Activated CD8-positive, alpha-beta memory T cell treated with anti-CD3 and anti-CD28 coated beads, Interleukin-2, amount 10 ng/mL, durations not matched to agents 7 days and 5 days (primary cell): ENCODE data around the gene WDR72. TPM values are rescaled to one million over a fixed set of nuclear protein-coding genes. Genes with fewer than 3 reads are reported as not detected.

Experiments used
- ATAC-seq: fragments of 150-1000 bp; cut with Tn5 transposase; one replicate; pipeline ENCODE4 v1.10.0; 2021; ENCODE audit warnings: moderate library complexity
- CTCF ChIA-PET: fragments of 350-600 bp; sonication (Branson Sonifier 250); formaldehyde crosslinking; loops from one replicate; lab custom pipeline; 2021; ENCODE audit warnings: antibody characterized with exemption; lab: Charles Lee
- DNase-seq: peaks from one replicate; pipeline ENCODE4 v3.0.0-alpha.2; 2020
- H3K27ac Mint-ChIP-seq: one replicate; pipeline ENCODE4 v1.8.0; 2021; ENCODE audit warnings: mild to moderate bottlenecking, mixed read lengths
- H3K27me3 Mint-ChIP-seq: one replicate; pipeline ENCODE4 v1.8.0; 2021; ENCODE audit warnings: mixed read lengths
- H3K36me3 Mint-ChIP-seq: one replicate; pipeline ENCODE4 v1.8.0; 2021; ENCODE audit warnings: mild to moderate bottlenecking, mixed read lengths
- H3K4me1 Mint-ChIP-seq: one replicate; pipeline ENCODE4 v1.8.0; 2021; ENCODE audit warnings: mixed read lengths
- H3K4me3 Mint-ChIP-seq: one replicate; pipeline ENCODE4 v1.8.0; 2021; ENCODE audit warnings: mild to moderate bottlenecking, moderate library complexity, mixed read lengths
- H3K9me3 Mint-ChIP-seq: one replicate; pipeline ENCODE4 v1.8.0; 2022; ENCODE audit warnings: low read depth, mixed read lengths
- total RNA-seq, 2 experiments: library from RNA; stranded (reverse); gene quantifications; one replicate each; pipeline ENCODE4 v1.2.3, GENCODE V29; 2021

Gene WDR72
- total RNA-seq, 2 experiments from 2014 or later: not detected

GRCh38 chr15:53525894-53526293 lies 233.6 kb downstream of the WDR72 start:
- ATAC-seq (no peak), DNase-seq (no peak)
- Mint-ChIP-seq H3K36me3 (no peaks in the 10 kb centered on the region), H3K27ac (no peak overlapping the region), H3K4me1 (no peaks in the 10 kb centered on the region), H3K27me3 (no peaks in the 10 kb centered on the region), H3K4me3 (no peak overlapping the region), H3K9me3 (no peaks in the 10 kb centered on the region)
- CTCF ChIA-PET: interaction anchor here (1.1 kb wide), 1 partner anchor 10 kb away, joined by 3 read pairs; no protein-coding TSS in a partner anchor

DNA sequence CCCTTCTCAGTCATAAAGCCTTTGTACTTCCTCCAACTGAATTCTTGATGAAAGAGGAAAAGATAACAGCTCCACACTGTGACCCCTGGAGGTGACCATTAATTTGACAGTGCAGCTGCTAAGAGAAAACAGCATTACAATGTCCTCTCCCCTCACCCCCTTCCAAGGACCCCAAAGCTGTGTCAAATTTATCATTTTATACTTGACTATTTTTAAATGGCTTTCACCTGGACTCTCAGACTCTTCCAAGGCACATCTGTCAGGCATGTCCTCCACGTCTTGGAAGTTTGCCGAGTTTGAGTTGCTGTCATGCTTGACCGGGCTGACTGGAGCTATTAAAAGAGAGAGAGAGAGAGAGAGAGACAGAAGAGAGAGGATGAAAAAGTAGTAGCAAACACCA lies 236.5 kb downstream of the WDR72 start:
- no peak overlapping the region for H3K27ac Mint-ChIP-seq
- no peaks in the 10 kb centered on the region for H3K36me3 Mint-ChIP-seq
- no peak for ATAC-seq
- no peak for DNase-seq
- no peaks in the 10 kb centered on the region for H3K4me1 Mint-ChIP-seq
- no peaks in the 10 kb centered on the region for H3K27me3 Mint-ChIP-seq
- H3K4me3 Mint-ChIP-seq: no peak overlapping the region
- CTCF ChIA-PET: no interaction called here
- no peaks in the 10 kb centered on the region for H3K9me3 Mint-ChIP-seq

DNA sequence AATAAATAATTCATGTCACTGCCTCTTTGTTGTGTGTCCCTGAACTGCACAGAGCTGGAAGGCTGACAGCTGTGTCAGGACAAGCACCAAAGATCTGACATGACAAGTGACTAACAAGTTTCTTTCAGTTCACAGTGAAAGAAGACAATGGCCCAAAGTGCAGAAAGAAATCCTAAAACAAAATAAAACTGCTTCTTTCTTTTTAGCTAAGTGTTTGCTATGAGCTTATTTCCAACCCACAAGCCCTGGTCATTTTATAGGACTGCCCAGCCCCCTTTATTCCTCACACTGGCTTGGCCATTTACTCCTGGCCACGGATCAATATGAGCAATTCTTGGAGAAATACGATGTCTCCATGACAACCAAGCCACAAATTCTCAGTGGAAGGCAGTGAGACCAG lies 238.5 kb downstream of the WDR72 start:
- no peak for DNase-seq
- no peaks in the 10 kb centered on the region for H3K36me3 Mint-ChIP-seq
- no peaks in the 10 kb centered on the region for H3K9me3 Mint-ChIP-seq
- no peak overlapping the region for H3K27ac Mint-ChIP-seq
- no peak for ATAC-seq
- CTCF ChIA-PET: no interaction called here
- no peak overlapping the region for H3K4me3 Mint-ChIP-seq
- H3K4me1 Mint-ChIP-seq: no peaks in the 10 kb centered on the region
- no peaks in the 10 kb centered on the region for H3K27me3 Mint-ChIP-seq

DNA sequence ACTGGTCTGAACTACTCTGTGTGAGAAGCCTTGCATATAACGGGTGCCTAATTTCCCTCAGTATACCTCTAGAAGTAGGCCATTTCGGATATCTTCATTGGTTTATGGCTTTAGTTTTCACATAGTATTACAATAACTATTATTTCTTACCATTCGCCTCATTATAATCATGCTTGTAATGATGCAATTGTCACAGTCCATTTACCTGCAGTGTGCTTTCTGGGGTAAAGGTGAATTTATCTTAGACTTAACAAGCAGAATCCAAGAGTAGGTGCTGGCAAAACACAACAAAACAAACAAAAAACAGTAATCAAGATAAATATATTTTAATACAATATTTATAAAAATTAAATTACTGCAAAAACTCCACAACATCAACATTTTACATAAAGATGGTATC lies 246.0 kb downstream of the WDR72 start:
- CTCF ChIA-PET: no interaction called here
- no peaks in the 10 kb centered on the region for H3K27me3 Mint-ChIP-seq
- no peak overlapping the region for H3K27ac Mint-ChIP-seq
- no peak overlapping the region for H3K4me3 Mint-ChIP-seq
- peaks cover 3% of the 10 kb centered on the region for H3K9me3 Mint-ChIP-seq
- ATAC-seq (no peak), DNase-seq (no peak)
- H3K36me3 Mint-ChIP-seq: no peaks in the 10 kb centered on the region
- no peaks in the 10 kb centered on the region for H3K4me1 Mint-ChIP-seq

GRCh38 chr15:53512029-53512428 lies 247.4 kb downstream of the WDR72 start:
- ATAC-seq (no peak), DNase-seq (no peak)
- no peaks in the 10 kb centered on the region for H3K27me3 Mint-ChIP-seq
- CTCF ChIA-PET: no interaction called here
- H3K4me3 Mint-ChIP-seq: no peak overlapping the region
- no peaks in the 10 kb centered on the region for H3K36me3 Mint-ChIP-seq
- H3K4me1 Mint-ChIP-seq: no peaks in the 10 kb centered on the region
- no peak overlapping the region for H3K27ac Mint-ChIP-seq
- H3K9me3 Mint-ChIP-seq: peaks cover 3% of the 10 kb centered on the region

- Mint-ChIP-seq H3K36me3 (no peaks in the 10 kb centered on the region), H3K4me1 (no peaks in the 10 kb centered on the region), H3K27me3 (no peaks in the 10 kb centered on the region), H3K4me3 (no peak overlapping the region), H3K9me3 (peaks cover 3% of the 10 kb centered on the region), H3K27ac (no peak overlapping the region)
- CTCF ChIA-PET: no interaction called here
- DNase-seq (no peak), ATAC-seq (no peak)
Observed at GRCh38 chr15:53511175-53511574, 248.3 kb downstream of the WDR72 start.

GRCh38 chr15:53506370-53506769 lies 253.1 kb downstream of the WDR72 start:
- no peak for DNase-seq

DNA sequence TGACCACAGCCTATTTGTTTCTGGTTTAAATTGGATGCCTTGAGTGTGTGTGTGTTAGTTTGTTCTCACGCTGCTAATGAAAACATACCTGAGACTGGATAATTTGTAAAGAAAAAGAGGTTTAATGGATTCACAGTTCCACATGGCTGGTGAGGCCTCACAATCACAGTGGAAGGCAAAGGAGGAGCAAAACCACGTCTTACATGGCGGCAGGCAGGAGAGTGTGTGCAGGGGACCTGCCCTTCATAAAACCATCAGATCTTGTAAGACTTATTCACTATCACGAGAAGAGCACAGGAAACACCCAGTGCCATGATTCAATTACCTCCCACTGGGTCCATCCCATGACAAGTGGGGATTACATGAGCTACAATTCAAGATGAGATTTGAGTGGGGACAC lies 260.5 kb downstream of the WDR72 start:
- Mint-ChIP-seq H3K4me1 (no peaks in the 10 kb centered on the region), H3K4me3 (no peak overlapping the region), H3K36me3 (no peaks in the 10 kb centered on the region), H3K27me3 (no peaks in the 10 kb centered on the region), H3K9me3 (no peaks in the 10 kb centered on the region), H3K27ac (no peak overlapping the region)
- CTCF ChIA-PET: no interaction called here
- DNase-seq (no peak), ATAC-seq (no peak)

More at GRCh38 chr15:53506370-53506769, 253.1 kb downstream of the WDR72 start:
- Mint-ChIP-seq H3K36me3 (no peaks in the 10 kb centered on the region), H3K9me3 (peaks cover 3% of the 10 kb centered on the region), H3K4me3 (no peak overlapping the region), H3K27ac (no peak overlapping the region), H3K4me1 (no peaks in the 10 kb centered on the region), H3K27me3 (no peaks in the 10 kb centered on the region)
- CTCF ChIA-PET: no interaction called here
- ATAC-seq: no peak

DNA sequence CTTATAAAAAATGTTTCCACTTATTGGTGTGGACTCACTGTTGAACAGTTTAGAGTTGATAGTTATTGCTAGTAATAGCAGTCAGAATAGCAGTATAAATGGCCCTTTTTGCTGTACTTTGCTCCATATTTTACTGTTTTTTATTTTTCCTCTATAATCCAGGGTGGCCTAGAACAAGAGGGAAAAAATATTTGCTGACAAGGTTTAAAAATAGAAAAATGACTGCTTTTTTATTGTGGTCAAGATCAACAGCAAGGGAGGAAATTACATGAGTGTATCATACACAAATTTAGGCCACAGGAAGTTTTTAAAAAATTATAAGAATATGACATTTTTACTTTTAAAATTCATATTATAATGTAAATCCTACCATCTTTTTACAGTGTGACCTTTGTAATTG lies 269.1 kb downstream of the WDR72 start:
- Mint-ChIP-seq H3K4me3 (no peak overlapping the region), H3K4me1 (no peaks in the 10 kb centered on the region), H3K27ac (no peak overlapping the region), H3K36me3 (no peaks in the 10 kb centered on the region), H3K27me3 (no peaks in the 10 kb centered on the region), H3K9me3 (no peaks in the 10 kb centered on the region)
- CTCF ChIA-PET: no interaction called here
- DNase-seq (no peak), ATAC-seq (no peak)

GRCh38 chr15:53482055-53482454 lies 277.4 kb downstream of the WDR72 start:
- CTCF ChIA-PET: no interaction called here
- H3K4me3 Mint-ChIP-seq: no peak overlapping the region
- H3K27ac Mint-ChIP-seq: no peak overlapping the region
- no peaks in the 10 kb centered on the region for H3K27me3 Mint-ChIP-seq
- peaks cover 8% of the 10 kb centered on the region for H3K9me3 Mint-ChIP-seq
- DNase-seq (no peak), ATAC-seq (no peak)
- H3K4me1 Mint-ChIP-seq: no peaks in the 10 kb centered on the region
- no peaks in the 10 kb centered on the region for H3K36me3 Mint-ChIP-seq

GRCh38 chr15:53477981-53478766 lies 281.3 kb downstream of the WDR72 start:
- Mint-ChIP-seq H3K36me3 (no peaks in the 10 kb centered on the region), H3K27me3 (no peaks in the 10 kb centered on the region), H3K27ac (no peak overlapping the region), H3K9me3 (peaks cover 6% of the 10 kb centered on the region), H3K4me1 (no peaks in the 10 kb centered on the region), H3K4me3 (no peak overlapping the region)
- CTCF ChIA-PET: no interaction called here
- no peak for ATAC-seq
- no peak for DNase-seq

GRCh38 chr15:53473886-53474285 lies 285.6 kb downstream of the WDR72 start:
- H3K4me1 Mint-ChIP-seq: no peaks in the 10 kb centered on the region
- DNase-seq (no peak), ATAC-seq (no peak)
- H3K36me3 Mint-ChIP-seq: no peaks in the 10 kb centered on the region
- peaks cover 5% of the 10 kb centered on the region for H3K9me3 Mint-ChIP-seq
- no peaks in the 10 kb centered on the region for H3K27me3 Mint-ChIP-seq
- H3K27ac Mint-ChIP-seq: no peak overlapping the region
- no peak overlapping the region for H3K4me3 Mint-ChIP-seq
- CTCF ChIA-PET: no interaction called here

- ATAC-seq (no peak), DNase-seq (no peak)
- H3K4me1 Mint-ChIP-seq: no peaks in the 10 kb centered on the region
- H3K4me3 Mint-ChIP-seq: no peak overlapping the region
- H3K9me3 Mint-ChIP-seq: peaks cover 8% of the 10 kb centered on the region
- CTCF ChIA-PET: no interaction called here
- no peaks in the 10 kb centered on the region for H3K36me3 Mint-ChIP-seq
- H3K27me3 Mint-ChIP-seq: no peaks in the 10 kb centered on the region
- H3K27ac Mint-ChIP-seq: no peak overlapping the region
Observed at GRCh38 chr15:53473435-53473834, 286.0 kb downstream of the WDR72 start.

DNA sequence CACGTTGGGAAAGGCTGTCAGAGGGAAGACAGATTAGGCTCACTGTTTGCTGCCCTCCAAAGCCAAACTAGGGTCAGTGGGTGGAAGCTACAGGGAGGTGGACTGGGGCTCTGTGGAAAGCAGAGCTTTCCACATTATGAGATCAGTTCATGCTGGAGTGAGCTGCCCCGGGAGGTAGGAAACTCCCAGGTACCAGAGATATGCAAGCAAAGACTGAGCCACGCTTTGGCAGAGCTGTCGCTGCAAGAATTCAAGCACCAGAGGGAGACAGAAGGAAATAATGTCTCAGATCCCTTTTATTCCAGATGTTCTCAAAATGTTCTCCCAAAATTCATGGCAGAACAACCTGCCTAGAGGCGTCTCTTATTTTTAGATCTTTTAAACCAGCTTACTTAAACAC lies 286.6 kb downstream of the WDR72 start:
- Mint-ChIP-seq H3K27ac (no peak overlapping the region), H3K27me3 (no peaks in the 10 kb centered on the region), H3K4me1 (no peaks in the 10 kb centered on the region), H3K9me3 (peaks cover 11% of the 10 kb centered on the region), H3K4me3 (no peak overlapping the region), H3K36me3 (no peaks in the 10 kb centered on the region)
- CTCF ChIA-PET: no interaction called here
- no peak for ATAC-seq
- DNase-seq: no peak
